HG03139 (cell line): Measurements from ENCODE around the gene SLC22A4.

Experiments
- ATAC-seq: cut with Tn5 transposase; IDR thresholded peaks from one replicate; pipeline ENCODE4 v1.9.1; 2021; ENCODE audit not compliant: unreplicated experiment

SLC22A4 gene

DNA sequence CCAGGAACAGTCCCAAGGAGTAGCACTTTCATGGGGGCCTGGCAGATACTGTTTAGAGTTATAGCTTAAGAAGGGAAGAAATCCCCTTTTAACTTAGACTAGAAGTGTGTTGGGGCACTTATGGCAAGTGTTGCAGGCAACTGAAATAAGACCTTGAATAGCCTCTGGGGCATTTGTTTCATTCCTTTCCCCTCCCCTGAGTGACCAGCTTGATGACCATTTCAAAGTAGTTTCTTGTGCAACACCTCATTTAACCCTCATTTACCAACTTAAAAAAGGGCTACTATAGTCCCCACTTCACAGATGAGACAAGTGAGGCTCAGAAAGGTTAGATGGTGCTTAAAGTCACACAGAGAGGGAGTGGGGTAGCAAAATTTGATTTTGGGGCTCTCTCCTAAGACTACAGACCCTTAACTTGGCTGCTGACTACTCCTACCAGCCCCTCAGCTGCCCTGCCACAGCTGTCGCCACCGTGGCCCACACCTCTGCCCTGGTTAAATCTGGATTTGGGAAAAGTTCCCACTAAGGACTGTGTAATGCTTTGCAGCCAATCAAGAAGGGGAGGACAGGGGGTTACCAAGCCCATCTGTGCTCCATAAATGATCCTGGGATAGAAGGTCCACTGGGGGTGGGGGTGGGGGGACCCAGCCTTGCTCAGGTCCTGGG is 31.2 kb upstream of the SLC22A4 start:
- no peak for ATAC-seq

- no peak for ATAC-seq
These were observed 30.5 kb upstream of the SLC22A4 start for GRCh38 chr5:132263548-132264261.

DNA sequence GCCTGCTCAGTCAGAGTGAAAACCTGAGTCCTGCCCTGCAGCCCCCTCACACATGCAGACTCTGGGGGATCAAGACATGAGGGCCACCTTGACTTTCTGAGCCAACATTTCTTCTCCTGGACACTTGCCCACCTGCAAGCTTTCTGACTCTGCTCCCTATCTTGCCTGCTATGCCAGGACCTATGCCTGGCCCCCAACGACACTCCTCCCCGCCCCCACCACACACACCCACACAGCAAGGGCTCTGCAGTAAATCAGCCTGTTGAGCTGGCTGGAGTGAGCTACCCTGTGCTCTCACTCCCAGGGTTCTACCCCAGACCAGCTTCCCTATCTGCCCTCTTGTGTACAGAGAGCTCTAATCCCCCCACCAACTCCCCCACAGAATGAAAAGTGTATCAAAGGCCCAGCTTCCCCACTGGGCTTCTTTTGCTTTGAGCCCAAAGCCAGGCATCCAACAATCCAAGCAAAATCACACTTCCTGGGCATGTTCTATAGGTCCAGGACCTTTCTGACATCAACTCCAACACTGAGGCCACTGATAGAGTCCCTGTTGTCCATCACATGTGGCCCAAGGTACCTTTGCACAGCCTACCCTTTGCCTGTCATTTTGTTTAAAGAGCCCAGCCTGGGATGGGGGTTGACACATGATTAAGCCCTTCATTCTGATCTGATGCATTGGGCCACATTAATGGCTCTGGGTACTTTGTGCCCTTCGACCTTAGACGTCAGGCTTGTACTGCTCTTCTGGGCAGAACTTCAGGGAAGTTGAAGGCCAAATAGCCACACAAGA is 29.5 kb upstream of the SLC22A4 start:
- no peak for ATAC-seq

GRCh38 chr5:132265336-132266030 is 28.7 kb upstream of the SLC22A4 start:
- no peak for ATAC-seq

GRCh38 chr5:132266031-132266835 is 28.0 kb upstream of the SLC22A4 start:
- no peak for ATAC-seq

GRCh38 chr5:132266836-132267160 is 27.4 kb upstream of the SLC22A4 start:
- ATAC-seq, result no peak

- no peak for ATAC-seq
These were observed 26.9 kb upstream of the SLC22A4 start for GRCh38 chr5:132267166-132267739.

DNA sequence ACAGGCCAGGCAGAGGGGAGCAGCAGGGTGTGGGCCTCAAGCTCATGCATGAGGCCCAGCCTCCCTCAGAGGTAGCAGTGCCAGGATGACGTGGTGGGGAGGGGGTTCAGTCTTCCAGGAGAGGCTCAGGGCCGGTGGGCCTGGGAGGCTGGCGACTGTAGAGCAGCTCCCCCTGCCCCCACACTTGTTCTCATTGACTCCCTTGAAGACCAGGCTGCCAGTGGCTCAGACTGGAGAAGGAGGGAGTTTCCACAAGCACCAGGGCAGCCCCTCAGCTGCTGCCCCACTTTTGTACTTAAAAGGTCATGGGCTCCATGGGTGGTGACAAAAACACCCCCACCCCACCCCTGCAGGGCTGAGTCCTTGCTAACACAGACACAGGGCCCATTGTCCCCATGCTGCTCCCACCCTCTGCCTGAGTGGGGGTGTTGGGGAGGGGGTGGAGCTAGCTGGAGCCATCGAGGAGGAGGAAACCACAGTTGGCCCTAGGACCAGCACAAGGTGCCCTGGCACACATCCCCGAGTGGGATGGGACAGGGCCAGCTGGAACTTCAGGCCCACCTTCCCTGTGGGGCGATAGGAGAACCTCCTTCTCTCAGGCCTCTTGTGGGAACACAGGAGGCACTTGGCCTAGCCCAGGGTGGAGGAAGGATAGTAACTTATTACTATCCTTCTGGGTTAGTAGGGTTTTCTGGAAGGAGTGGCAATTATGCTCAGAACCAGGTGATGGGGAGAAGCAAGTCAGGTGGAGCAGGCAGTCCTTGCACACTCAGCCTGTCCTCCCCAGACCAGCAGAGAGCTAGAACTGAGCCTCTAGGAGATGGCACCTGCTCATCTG is 26.0 kb upstream of the SLC22A4 start:
- ATAC-seq, result no peak

GRCh38 chr5:132268769-132269551 is 25.2 kb upstream of the SLC22A4 start:
- ATAC-seq, result peak; percentile 51

GRCh38 chr5:132269635-132270334 is 24.4 kb upstream of the SLC22A4 start:
- no peak for ATAC-seq

GRCh38 chr5:132270335-132270665 is 23.9 kb upstream of the SLC22A4 start:
- ATAC-seq, result no peak

GRCh38 chr5:132270706-132271105 is 23.5 kb upstream of the SLC22A4 start:
- no peak for ATAC-seq

DNA sequence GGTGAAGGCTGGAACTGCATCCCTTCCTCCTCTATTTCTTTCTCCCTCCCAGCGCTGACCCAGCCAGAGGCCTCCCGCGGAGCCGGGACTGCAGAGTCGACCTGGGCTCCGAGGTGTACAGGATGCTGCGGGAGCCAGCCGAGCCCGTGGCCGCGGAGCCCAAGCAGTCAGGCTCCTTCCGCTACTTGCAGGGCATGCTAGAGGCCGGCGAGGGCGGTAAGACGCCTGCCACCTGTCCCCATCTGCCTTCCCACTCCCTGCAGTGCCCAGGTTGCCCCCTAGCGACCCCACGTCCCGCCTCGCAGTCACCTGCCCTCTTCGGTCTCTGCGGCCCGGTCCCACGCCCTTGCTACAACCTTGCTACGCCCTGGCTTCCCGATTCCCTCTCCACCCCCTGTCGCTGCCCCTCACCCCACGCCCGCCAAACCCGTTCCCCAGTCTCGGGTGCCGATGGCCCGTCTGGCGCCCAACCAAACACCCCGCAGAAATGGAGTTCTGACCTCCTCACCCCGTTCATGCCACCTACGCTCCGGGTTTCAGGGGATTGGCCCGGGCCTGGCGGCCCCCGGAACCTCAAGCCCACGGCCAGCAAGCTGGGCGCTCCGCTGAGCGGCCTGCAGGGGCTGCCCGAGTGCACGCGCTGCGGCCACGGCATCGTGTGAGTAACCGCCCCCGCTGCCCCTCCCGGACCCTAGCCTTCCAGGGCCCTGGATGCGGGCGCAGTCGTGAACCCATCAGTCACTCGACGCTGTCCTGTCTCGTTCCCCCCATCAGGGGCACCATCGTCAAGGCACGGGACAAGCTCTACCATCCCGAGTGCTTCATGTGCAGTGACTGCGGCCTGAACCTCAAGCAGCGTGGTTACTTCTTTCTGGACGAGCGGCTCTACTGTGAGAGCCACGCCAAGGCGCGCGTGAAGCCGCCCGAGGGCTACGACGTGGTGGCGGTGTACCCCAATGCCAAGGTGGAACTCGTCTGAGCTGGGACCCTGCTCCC is 22.6 kb upstream of the SLC22A4 start:
- ATAC-seq, result no peak

DNA sequence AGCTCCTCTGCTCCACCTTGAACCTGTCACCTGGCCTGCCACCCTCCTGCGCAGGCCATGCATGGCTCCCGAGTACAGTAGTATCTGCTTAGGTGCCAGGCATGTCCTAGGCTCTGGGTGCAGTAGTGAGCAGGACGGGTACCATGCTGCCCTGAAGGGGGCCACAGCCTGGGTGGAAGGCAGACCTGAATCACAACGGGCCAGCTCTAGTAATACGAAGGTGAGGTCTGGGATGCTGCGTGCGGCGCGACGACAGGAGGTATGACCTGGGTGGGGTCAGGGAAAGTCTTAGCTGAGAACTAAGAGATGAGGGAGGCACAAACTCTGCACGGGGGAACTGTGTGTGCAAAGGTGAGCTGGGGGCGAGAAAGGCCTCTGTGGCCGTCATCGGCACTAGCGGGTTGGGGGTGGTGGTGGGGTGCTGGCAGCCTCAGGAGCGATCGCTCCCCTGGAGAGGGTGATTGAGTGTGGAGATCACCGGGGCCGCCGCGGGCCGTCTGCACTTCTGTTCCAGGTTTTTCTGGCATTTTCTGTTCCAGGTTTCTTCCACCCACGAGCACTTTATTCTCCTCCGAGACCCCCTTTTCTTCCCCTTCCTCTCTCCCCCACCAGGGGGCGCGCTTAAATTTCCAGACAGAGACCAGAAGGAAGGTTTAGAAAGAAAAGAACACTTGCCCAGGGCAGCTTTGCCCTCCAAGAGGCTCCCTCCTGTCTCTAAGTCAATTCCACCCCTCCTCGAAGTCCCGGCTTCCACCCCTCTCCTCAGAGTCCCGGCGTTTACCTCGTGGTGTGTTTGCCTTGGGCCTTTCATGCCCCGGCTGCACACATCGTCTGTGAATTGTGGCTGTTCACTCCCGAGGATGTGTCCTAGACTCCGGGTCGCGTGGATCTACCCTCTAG is 21.6 kb upstream of the SLC22A4 start:
- no peak for ATAC-seq

GRCh38 chr5:132273631-132274030 is 20.6 kb upstream of the SLC22A4 start:
- ATAC-seq, result no peak
